ENCODE data around the gene DGKB.
A peak's percentile ranks its signal among the peaks of the same experiment; 100 is the strongest.

The DGKB gene

GRCh38 chr7:14457568-14458453 lies 444.7 kb downstream of the DGKB start:
- DNase-seq (ENCODE audit: low spot score), result peak; percentile 70

GRCh38 chr7:14449291-14449690 lies 453.3 kb downstream of the DGKB start:
- no peak for DNase-seq (ENCODE audit: low spot score)

GRCh38 chr7:14446829-14447228 lies 455.7 kb downstream of the DGKB start:
- DNase-seq (ENCODE audit: low spot score), result peak; percentile 9

GRCh38 chr7:14446219-14446618 lies 456.3 kb downstream of the DGKB start:
- DNase-seq (ENCODE audit: low spot score), result no peak

- DNase-seq (ENCODE audit: low spot score), result no peak
These were observed 464.2 kb downstream of the DGKB start for GRCh38 chr7:14438366-14438765.

- DNase-seq (ENCODE audit: low spot score), result no peak
These were observed 465.7 kb downstream of the DGKB start for GRCh38 chr7:14436878-14437277.

- no peak for DNase-seq (ENCODE audit: low spot score)
These were observed 469.6 kb downstream of the DGKB start for GRCh38 chr7:14432924-14433323.

GRCh38 chr7:14430926-14431325 lies 471.6 kb downstream of the DGKB start:
- no peak for DNase-seq (ENCODE audit: low spot score)

- DNase-seq (ENCODE audit: low spot score), result no peak
These were observed 477.0 kb downstream of the DGKB start for GRCh38 chr7:14425559-14425958.

GRCh38 chr7:14424675-14425074 lies 477.9 kb downstream of the DGKB start:
- DNase-seq (ENCODE audit: low spot score), result no peak

- DNase-seq (ENCODE audit: low spot score), result no peak
These were observed 481.8 kb downstream of the DGKB start for GRCh38 chr7:14420768-14421167.

GRCh38 chr7:14419531-14419930 lies 483.0 kb downstream of the DGKB start:
- no peak for DNase-seq (ENCODE audit: low spot score)

- DNase-seq (ENCODE audit: low spot score), result no peak
These were observed 483.9 kb downstream of the DGKB start for GRCh38 chr7:14418633-14419032.

- no peak for DNase-seq (ENCODE audit: low spot score)
These were observed 488.1 kb downstream of the DGKB start for GRCh38 chr7:14414274-14414986.

GRCh38 chr7:14407246-14408015 lies 495.1 kb downstream of the DGKB start:
- DNase-seq (ENCODE audit: low spot score), result no peak

- DNase-seq (ENCODE audit: low spot score), result peak; percentile 1
These were observed 499.0 kb downstream of the DGKB start for GRCh38 chr7:14403587-14403986.

- no peak for DNase-seq (ENCODE audit: low spot score)
These were observed 502.3 kb downstream of the DGKB start for GRCh38 chr7:14400271-14400670.

- no peak for DNase-seq (ENCODE audit: low spot score)
These were observed 504.0 kb downstream of the DGKB start for GRCh38 chr7:14398526-14398925.

GRCh38 chr7:14395860-14396259 lies 506.7 kb downstream of the DGKB start:
- DNase-seq (ENCODE audit: low spot score), result no peak

GRCh38 chr7:14394786-14395185 lies 507.8 kb downstream of the DGKB start:
- no peak for DNase-seq (ENCODE audit: low spot score)

GRCh38 chr7:14389595-14389994 lies 513.0 kb downstream of the DGKB start:
- no peak for DNase-seq (ENCODE audit: low spot score)

GRCh38 chr7:14389181-14389591 lies 513.4 kb downstream of the DGKB start:
- DNase-seq (ENCODE audit: low spot score), result no peak

- DNase-seq (ENCODE audit: low spot score), result no peak
These were observed 517.5 kb downstream of the DGKB start for GRCh38 chr7:14385074-14385473.
